NCI-H146 treated with DMSO at 0.1 percent for 48 hours (cell line): ENCODE results near the gene KIAA1671.

Experiments
- DNase-seq: peaks from one replicate; lab custom pipeline; 2025; ENCODE audit not compliant: unreplicated experiment; lab: John Stamatoyannopoulos, UW

Gene KIAA1671

GRCh38 chr22:25084405-25085107, 132.0 kb downstream of the KIAA1671 start:
- no peak for DNase-seq

- no peak for DNase-seq
These were observed 132.6 kb downstream of the KIAA1671 start for GRCh38 chr22:25085156-25085555.

- no peak for DNase-seq
These were observed 133.7 kb downstream of the KIAA1671 start for GRCh38 chr22:25085930-25086901.

GRCh38 chr22:25086902-25087282, 134.4 kb downstream of the KIAA1671 start:
- DNase-seq: no peak

DNA sequence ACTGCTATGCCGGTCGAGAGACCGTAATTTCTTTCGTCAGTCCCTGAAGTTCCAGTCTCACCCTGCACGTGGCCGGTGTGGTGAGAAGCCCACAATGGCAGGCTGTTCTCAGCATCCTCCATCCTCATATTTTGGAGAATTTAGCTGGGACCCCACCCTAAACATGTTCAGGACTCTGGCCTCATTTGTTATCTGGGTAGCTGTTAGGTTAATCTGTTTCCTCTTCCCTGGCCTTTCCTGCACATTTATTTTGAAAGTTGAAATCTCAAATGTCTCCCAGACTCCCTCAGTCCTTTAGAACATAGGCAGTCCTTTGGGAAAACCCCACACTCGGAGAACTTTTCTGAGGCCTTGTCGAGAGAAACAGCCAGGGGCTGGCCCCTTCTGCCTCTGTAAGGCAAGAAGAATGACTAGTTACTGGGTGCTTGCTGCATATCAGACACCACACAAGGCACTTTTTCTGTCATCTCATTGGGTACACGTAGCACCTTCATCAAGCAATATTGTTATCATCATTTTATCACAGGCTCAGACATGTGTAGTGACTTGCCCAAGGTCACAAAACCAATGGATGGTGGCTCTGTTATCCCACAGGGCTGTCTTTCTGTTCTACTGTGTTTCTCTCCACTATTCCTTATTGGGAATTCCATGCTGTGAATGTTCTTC, 137.8 kb downstream of the KIAA1671 start:
- no peak for DNase-seq

GRCh38 chr22:25091458-25091857, 138.9 kb downstream of the KIAA1671 start:
- no peak for DNase-seq

DNA sequence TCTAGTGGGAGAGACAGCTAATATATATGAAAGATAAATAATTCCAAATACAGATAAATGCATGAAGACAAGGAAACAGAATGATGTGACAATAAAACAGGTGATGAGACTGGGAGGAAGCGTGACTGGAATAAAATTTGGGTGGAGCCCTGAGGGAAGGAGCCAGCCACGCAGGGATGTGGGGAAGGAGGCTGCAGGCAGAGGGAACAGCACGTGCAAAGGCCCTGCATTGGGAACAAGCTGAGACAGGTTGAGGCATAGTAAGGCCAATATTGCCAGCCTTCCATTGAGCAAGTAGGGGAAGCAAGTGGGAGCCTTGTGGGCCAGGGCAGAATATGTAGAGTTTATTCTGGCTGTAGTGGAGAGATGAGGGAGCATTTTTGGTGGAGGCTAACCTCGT, 139.6 kb downstream of the KIAA1671 start:
- no peak for DNase-seq

GRCh38 chr22:25094579-25094978, 142.1 kb downstream of the KIAA1671 start:
- no peak for DNase-seq

GRCh38 chr22:25095869-25096268, 143.4 kb downstream of the KIAA1671 start:
- DNase-seq: no peak

DNA sequence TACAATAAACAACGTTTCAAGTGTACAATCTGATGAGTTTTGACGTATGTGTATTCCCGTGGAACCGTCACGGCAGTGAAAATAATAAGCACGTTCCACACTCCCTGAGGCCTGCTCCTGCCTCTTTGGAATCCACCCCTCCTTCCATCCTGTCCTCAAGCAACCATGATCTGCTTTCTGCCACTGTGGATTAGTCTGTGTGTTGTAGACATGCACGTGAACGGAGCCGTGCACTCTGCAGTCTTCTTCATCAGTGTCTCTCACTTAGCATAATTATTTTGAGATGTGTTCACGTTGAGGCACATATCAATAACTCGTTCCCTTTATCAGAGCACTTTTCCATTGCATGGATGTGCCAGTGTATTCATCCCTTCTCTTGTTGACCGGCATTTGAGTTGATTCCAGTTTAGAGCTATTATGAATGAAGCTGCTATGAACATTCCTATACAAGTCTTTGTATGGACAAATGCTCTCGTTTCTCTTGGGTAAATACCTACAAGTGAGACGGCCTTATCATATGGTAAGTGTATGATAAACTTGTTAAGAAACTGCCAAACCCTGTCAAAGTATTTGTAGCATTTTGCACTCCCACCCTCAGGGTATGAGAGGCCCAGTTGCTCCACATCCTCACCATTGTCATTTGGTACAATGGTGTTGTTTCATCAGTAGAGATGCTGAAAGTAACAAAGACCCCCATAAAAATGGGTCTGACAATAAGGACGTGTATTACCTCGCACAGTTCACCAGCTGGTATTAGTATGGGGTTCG, 144.3 kb downstream of the KIAA1671 start:
- DNase-seq: no peak

DNA sequence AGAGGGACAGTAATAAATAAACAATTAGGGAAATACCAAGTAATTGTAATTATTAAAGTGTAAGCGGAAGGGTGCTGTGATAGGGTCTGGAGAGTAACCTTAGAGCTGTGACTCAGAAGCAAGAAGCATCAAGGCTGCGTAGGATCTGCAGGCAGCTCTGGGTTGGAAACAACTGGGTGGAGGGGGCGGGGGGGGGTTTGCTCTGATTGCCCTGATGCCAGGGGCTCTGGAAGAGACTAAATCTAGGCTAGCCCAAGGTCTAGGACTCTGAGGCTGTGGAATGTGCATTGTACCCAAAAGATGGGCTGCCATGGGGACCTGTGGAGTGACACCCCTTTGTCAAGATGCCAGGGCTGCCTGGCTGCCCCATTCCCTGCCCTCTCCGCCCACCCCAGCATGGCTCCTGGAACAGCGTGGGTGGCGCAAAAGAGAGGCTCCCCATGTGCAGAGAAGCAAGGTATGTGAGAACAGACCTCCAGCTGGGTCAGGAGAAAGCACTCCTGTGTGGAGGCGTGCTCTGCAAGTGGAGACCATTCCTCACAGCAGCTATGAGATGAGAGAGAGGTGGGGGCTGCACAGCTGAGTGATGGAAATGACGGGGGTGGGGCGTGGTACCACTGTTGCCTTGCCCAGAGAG, 146.0 kb downstream of the KIAA1671 start:
- DNase-seq: no peak

DNA sequence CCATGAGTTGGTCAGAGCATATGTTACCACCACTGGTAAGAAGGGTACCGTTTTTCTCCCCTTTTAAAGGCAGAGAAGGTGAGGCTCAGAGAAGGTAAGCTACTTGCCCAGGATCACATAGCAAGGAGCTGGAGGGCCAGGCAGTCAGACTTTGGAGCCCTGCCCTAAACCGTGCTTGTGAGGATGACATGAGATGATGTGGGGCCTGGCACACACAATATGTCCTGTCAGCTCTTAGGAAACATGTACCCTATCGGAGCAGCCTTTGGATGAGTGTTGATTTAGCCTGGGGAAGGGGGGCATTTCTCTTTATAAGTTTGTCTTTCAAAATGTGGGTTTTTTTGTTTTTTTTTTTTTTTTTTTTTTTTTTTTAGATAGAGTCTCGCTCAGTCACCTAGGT, 146.7 kb downstream of the KIAA1671 start:
- DNase-seq: no peak

DNA sequence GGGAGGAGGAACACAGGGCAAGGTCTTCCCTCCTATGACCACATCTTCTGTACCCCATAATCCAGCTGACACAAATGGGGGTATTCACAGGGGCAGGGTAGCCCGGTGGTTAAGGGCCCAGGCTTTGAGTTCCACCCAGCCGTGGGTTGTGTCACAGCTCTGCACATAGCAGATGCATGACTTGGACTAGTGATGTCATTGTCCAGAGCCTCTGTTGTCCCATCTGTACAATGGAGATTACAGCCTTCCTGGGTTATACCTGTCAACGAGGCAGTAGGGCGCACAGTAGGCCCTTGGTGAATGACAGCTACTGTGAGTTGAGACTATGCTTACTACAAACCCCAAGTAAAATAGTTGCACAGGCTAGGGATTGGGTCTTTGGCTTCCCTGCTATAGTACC, 147.9 kb downstream of the KIAA1671 start:
- DNase-seq: no peak

DNA sequence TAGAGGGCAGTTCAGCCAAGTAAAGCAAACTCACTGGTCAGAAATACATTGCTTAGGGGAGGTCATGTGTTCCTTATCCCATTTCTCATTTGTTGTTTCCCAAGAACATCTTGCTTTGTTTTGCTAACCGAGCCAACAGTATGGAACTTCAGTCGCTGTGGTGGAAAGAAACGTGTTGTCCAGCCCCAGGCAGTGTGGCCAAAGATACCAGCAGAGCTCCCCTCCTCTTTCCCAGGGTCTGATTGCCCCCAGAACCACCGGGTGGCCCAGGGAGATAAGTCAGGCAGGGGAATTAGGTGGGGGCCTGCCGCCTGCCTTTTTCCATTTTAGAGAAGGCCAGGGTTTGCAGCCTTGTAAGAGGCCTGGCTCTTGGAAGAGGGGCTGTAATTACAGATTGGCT, 148.4 kb downstream of the KIAA1671 start:
- no peak for DNase-seq

- DNase-seq: no peak
These were observed 149.0 kb downstream of the KIAA1671 start for GRCh38 chr22:25101501-25101900.

GRCh38 chr22:25101986-25102385, 149.5 kb downstream of the KIAA1671 start:
- DNase-seq: no peak

- no peak for DNase-seq
These were observed 150.2 kb downstream of the KIAA1671 start for GRCh38 chr22:25102722-25103121.

DNA sequence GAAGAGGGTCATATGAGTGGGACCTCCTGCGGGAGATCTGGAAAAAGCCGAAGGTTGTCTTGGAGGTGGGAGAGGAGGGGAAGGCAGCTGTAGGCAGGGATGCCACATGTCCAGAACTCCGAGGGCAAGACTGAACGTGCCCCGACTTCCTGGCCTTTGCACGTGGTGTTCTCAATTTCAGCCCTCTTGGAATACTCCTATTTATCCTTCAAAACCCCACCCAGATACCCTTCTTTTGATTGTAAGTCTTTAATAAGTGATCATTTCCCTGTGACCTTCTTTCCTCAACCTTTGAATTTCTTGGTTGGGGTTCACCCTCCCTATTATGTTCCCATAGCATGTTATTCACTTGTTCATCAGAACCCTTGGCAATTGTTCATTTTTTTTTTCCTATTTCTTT, 151.9 kb downstream of the KIAA1671 start:
- DNase-seq: no peak

GRCh38 chr22:25105817-25106650, 153.5 kb downstream of the KIAA1671 start:
- no peak for DNase-seq
